Endothelial cell of umbilical vein (primary cell): ENCODE results near the gene EMD.

Experiments used
- CTCF ChIP-seq, 2 donors: IDR thresholded peaks; 1 replicate in 1 of 2; 2 replicates in 1 of 2; pipeline ENCODE4 v1.5.1; 2011; ENCODE audit warnings: low read length in 2 of 2, mild to moderate bottlenecking in 2 of 2, moderate library complexity in 2 of 2, control low read depth in 1 of 2, inconsistent platforms in 1 of 2, low read depth in 1 of 2; ENCODE audit not compliant: insufficient read depth in 1 of 2; ENCODE audit errors: extremely low read depth in 1 of 2
- EZH2 ChIP-seq: IDR thresholded peaks from 2 replicates; pipeline ENCODE4 v1.6.1; 2012; ENCODE audit warnings: borderline replicate concordance, low read depth, mild to moderate bottlenecking, moderate library complexity, low read length, inconsistent platforms; ENCODE audit not compliant: severe bottlenecking
- FOS ChIP-seq: IDR thresholded peaks from 2 replicates; pipeline ENCODE4 v1.6.1; 2011; ENCODE audit warnings: mild to moderate bottlenecking, low read length, moderate library complexity, borderline replicate concordance; ENCODE audit not compliant: insufficient read depth
- JUN ChIP-seq: IDR thresholded peaks from 2 replicates; pipeline ENCODE4 v1.6.1; 2011; ENCODE audit warnings: borderline replicate concordance, low read depth; ENCODE audit not compliant: insufficient read length, insufficient read depth
- MAX ChIP-seq: IDR thresholded peaks from 2 replicates; pipeline ENCODE4 v1.6.1; 2011; ENCODE audit not compliant: insufficient read depth, insufficient read length
- MYC ChIP-seq: IDR thresholded peaks from one replicate; pipeline ENCODE4 v1.6.1; 2011; ENCODE audit warnings: mild to moderate bottlenecking, low read depth, low read length
- POLR2A ChIP-seq: IDR thresholded peaks from 2 replicates; pipeline ENCODE4 v1.6.1; 2012; ENCODE audit warnings: low read depth, mild to moderate bottlenecking, control low read depth, low read length
- POLR2AphosphoS5 ChIP-seq: IDR thresholded peaks from 2 replicates; pipeline ENCODE4 v1.6.1; 2012; ENCODE audit warnings: low read depth, mild to moderate bottlenecking, control low read depth, low read length, moderate library complexity; ENCODE audit not compliant: insufficient read depth

DNA sequence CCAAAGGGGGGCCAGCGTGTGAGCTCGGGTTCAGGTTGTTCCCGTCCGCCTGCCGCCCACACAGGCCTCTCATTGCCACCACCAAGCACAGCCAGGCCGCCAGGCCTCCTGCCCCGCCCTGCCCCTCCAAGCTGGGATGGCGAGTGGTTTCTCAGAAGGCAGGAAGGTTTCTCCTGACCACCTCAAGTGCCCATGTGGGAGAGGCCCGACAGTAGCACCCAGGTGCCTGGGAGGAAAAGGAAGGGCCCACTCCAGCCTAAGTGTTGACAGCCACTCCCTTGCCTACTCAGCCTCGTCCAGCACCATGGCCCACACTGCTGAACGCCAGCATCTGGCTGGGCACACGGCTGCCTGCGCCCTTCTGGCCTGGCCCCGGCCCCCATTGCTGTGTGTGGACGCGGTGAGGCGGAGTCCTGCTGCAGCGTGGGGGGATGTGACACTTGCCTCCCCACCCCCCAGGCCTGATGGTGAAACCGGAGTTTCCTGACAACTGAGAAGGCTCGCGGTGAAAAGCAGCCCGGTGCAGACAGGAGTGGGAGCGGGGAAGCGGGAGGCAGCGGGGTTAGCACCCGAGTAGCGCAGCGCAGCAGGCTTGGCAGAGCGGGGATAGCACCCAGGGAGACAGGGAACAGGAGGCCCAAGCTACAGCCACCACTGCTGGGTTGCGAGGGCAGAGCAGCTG, 23.9 kb upstream of the EMD start:
- TF ChIP-seq POLR2AphosphoS5 (no peak), CTCF (IDR thresholded peaks at IDR 0.05; ENCODE audit: extremely low read depth in 1 of 2, insufficient read depth in 1 of 2, low read depth in 1 of 2, low read length in 2 of 2) (no peak), JUN (no peak), POLR2A (no peak), EZH2 (no peak), MAX (no peak), FOS (no peak), MYC (no peak)
